GM12865 (cell line): ENCODE measurements around the gene USP43.

ENCODE experiments used
- DNase-seq: peaks from one replicate; pipeline ENCODE4 v3.0.0; 2010; ENCODE audit warnings: low read depth
- H3K4me3 ChIP-seq: 2 replicates; pipeline ENCODE4 v1.5.1; 2011; ENCODE audit warnings: mild to moderate bottlenecking, low read depth, low read length, control low read depth
- TF ChIP-seq, protein P1 (sequence below): IDR thresholded peaks from 2 replicates; pipeline ENCODE4 v1.5.1; 2011; ENCODE audit warnings: low read length, control low read depth, low read depth, inconsistent platforms; ENCODE audit not compliant: insufficient read depth; ENCODE audit errors: missing control alignments

The USP43 gene

GRCh38 chr17:9666461-9667050 lies 21.2 kb downstream of the USP43 start:
- TF ChIP-seq, protein P1, sequence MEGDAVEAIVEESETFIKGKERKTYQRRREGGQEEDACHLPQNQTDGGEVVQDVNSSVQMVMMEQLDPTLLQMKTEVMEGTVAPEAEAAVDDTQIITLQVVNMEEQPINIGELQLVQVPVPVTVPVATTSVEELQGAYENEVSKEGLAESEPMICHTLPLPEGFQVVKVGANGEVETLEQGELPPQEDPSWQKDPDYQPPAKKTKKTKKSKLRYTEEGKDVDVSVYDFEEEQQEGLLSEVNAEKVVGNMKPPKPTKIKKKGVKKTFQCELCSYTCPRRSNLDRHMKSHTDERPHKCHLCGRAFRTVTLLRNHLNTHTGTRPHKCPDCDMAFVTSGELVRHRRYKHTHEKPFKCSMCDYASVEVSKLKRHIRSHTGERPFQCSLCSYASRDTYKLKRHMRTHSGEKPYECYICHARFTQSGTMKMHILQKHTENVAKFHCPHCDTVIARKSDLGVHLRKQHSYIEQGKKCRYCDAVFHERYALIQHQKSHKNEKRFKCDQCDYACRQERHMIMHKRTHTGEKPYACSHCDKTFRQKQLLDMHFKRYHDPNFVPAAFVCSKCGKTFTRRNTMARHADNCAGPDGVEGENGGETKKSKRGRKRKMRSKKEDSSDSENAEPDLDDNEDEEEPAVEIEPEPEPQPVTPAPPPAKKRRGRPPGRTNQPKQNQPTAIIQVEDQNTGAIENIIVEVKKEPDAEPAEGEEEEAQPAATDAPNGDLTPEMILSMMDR: no peak
- H3K4me3 ChIP-seq: no peak overlapping the region
- DNase-seq: no peak

- TF ChIP-seq, protein P1: no peak
- H3K4me3 ChIP-seq: no peak overlapping the region
- DNase-seq: no peak
Observed at GRCh38 chr17:9668517-9668916, 23.2 kb downstream of the USP43 start.

DNA sequence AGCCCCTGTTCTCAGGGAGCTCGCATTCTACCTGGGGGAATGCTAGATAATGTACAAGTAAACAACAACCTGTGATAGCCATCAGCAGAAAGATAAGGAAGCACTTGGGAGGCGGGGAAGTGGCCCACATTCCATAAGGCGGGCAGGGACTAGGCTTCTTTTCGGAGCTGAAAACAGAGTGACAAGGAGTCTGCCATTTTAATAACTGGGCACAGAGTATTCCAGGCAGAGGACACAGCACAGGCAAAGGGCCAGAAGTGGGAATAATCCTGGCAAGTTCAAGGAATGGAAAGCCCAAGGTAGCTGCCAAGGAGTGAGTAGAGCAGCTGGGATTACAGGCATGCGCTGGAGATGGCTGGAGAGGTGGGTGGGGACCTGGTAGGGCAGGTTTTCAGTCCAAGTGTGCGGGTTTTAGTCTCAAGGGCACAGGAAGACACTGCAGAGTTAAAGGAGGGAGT lies 24.3 kb downstream of the USP43 start:
- TF ChIP-seq, protein P1: no peak
- no peak overlapping the region for H3K4me3 ChIP-seq
- no peak for DNase-seq

- TF ChIP-seq, protein P1: no peak
- H3K4me3 ChIP-seq: no peak overlapping the region
- no peak for DNase-seq
Observed at GRCh38 chr17:9670596-9670995, 25.3 kb downstream of the USP43 start.

DNA sequence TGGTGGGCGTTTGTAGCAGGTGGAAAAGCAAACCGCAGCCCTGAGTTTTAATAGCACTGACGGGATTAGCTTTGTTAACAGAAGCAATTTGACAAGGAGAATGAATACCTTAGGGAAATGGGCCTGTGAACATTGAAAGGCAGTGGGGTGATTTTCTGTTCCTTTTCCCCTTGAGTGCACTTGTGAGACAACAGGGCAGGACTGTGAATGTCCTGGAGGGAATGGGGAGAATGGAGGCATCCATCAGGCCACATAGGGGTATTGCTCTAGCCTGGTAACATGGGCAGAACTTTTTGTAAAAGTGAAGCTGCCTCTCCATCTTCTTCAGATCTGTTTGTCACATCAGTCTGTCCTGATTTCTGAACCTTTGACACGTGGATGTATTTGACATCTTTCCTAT lies 26.2 kb downstream of the USP43 start:
- DNase-seq: no peak
- H3K4me3 ChIP-seq: no peak overlapping the region
- TF ChIP-seq, protein P1: no peak

DNA sequence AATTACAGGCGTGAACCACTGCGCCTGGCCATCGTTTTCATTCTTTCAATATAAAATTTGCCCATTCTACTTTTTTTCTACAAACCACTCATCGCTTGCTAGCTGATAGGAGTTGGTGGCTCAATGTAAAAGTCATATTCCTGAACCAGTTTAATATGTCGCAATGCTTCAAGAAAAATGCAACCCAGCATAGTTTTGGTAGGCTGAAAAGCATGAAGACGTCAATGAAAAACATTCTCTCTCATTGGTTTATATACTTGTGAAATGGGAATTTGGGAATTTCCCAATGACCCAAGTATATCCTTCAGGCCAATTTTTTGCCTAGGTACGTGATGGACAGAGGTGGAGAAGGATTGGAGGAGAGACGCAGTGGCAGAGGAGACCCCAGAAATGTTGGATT lies 26.9 kb downstream of the USP43 start:
- H3K4me3 ChIP-seq: no peak overlapping the region
- DNase-seq: no peak
- TF ChIP-seq, protein P1: no peak

DNA sequence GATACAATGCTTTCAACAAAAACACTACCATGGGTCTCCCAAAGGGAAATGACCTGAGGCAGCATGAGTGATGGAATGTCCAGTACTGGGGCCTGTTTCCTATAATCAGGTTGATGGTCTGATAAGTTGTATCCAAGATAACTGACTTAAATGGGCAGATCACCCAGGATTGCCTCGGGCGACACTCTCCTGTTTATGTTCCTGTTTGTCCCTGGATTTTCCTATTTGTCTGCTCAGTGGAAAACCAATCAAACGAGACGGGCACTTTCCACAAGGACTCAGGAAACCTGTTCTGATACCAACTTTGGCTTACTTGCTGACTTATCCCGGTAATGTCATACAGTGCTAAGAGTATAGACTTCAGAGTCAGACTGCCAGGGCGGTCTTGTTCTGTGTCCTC lies 27.4 kb downstream of the USP43 start:
- TF ChIP-seq, protein P1: no peak
- no peak overlapping the region for H3K4me3 ChIP-seq
- DNase-seq: no peak
